NK-92 (cell line): ENCODE measurements around the gene TP73.

Source experiments
- DNase-seq: peaks from one replicate; lab custom pipeline; 2025; ENCODE audit not compliant: unreplicated experiment; lab: John Stamatoyannopoulos, UW

The TP73 gene

GRCh38 chr1:3685222-3685621 lies 32.9 kb downstream of the TP73 start:
- no peak for DNase-seq

DNA sequence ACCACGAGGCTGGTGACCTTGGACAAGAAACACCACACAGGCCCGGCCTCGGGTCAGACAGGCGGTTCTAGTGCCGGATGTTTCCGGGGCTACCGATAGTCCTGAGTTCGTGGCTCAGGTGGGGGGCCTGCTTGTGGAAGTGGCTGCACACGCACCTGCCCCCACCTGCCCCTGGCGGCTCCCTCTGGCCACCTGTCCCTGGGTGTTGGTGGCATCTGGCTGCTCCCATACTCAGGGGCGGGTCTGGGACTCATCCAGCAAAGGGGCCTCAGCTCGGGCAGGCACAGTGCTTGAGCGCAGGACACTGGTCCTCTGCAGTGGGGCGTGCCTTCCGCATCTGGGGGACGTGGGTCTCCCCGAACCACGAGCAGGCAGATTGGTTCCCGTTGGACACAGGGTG lies 33.6 kb downstream of the TP73 start:
- DNase-seq: no peak

DNA sequence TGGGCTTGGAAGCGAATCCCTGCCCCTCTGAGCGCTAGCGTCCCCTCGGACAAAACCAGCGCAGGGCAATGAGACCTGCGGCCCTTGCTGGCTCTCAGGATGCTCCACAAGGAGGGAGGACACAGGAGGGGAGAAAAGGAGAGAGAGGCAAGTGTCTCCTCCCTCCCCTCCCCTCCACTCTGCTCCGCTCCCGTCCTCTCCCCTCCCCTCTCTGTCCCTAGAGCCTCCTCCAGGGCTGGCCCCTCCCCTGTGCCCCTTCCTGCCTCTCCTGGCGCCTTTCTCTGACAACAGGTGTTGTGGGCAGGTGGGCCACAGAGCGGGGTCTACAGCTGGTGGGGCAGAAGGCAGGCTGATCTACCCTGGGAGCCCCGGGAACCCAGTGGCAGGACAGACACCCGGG lies 35.2 kb downstream of the TP73 start:
- DNase-seq: no peak

DNA sequence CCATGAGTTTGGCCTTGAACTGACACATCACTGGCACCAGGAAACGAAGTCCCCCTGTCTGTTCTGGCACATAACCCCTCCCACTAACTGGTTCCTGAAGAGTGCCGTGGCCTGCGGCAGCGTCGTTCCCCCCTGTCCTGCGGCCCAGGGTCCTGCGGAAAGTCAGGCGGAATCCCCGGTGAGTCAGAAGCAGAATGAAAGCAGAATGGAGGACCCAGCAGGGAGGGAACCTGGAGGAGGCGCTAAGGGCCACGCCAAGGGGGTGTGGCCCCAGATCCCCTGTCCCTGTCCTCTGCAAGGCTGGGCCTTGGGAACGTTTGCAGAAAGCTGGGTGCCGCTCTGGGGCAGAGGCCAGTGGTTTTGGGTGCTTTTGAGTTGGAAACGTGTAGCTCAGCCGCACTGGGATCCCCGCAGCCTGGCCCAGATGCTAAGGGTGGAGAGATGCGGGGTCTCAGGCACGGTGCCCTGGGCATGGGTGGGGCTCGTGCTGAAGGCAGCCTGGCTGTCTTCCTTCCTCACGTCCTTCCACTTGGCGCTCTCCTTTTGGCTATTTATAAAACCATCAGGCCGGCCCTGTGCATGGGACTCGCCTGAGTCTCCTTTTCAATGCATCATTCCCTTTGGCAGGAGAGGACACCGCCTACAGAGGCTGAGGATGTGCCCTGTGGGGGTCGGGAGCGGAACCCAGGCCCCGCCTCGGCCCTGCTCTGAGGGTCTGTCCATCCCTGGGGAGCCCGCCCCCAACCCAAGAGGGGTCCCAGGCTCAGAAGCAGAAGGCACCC lies 36.2 kb downstream of the TP73 start:
- DNase-seq: no peak

GRCh38 chr1:3689138-3689750 lies 36.9 kb downstream of the TP73 start:
- no peak for DNase-seq

DNA sequence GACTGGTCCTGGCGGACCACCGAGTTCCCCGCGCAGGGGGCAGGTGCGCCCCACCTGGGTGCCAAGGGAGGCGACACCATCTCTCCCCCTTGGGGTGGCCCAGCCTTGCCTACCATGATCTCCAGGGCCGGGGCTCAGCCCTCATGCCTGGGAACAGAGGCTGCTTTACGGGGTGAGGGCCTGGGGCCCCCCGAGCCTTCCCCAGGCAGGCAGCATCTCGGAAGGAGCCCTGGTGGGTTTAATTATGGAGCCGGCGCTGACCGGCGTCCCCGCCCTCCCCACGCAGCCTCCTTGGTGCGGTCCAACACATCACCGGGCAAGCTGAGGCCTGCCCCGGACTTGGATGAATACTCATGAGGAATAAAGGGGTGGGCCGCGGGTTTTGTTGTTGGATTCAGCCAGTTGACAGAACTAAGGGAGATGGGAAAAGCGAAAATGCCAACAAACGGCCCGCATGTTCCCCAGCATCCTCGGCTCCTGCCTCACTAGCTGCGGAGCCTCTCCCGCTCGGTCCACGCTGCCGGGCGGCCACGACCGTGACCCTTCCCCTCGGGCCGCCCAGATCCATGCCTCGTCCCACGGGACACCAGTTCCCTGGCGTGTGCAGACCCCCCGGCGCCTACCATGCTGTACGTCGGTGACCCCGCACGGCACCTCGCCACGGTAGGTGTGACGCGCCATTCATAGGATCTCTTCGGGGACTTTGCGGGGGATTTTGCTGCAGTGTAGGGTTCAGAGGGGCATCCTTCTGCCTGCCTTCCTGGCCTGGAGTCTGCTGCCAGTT lies 38.2 kb downstream of the TP73 start:
- no peak for DNase-seq

- no peak for DNase-seq
Observed at GRCh38 chr1:3691421-3692204, 39.3 kb downstream of the TP73 start.

DNA sequence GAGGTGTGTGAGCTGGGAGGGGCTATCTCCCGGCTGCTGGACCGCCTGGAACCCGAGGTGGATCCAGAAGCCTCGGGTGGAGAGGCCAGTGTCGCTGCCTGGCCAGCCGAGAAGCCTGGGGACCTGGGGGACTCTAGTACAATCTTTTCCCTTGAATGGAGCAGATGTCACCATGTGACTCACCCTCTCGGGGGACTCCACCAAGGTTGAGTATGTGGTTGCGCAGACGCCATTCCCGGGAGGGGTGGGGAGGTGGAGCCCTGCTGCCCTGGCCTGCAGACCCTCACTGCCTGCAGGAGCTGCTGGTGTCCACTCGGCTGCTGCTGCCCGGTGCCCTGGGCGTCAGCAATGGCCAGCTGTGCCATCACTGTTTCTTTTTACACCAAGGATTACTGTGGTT lies 40.3 kb downstream of the TP73 start:
- DNase-seq: no peak

DNA sequence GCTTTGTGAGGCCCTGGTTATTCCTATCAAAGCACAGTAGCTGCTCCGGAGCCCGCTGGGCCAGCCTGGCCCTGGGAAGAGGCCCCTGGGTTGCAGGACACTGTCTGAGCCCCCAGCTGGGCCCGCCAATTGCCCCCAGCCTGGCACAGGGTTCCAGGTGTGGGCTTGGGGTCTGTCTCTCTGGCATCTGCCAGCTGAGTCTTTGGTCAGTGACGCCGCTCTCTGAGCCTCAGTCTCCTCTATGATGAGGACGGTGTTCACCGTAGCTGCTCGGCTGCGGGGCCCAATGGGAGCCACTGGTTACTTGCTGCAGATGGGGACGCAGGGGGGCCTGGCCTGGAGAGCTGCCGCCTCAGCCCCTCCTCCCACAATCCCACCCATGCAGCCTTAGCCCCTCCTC lies 41.0 kb downstream of the TP73 start:
- no peak for DNase-seq

DNA sequence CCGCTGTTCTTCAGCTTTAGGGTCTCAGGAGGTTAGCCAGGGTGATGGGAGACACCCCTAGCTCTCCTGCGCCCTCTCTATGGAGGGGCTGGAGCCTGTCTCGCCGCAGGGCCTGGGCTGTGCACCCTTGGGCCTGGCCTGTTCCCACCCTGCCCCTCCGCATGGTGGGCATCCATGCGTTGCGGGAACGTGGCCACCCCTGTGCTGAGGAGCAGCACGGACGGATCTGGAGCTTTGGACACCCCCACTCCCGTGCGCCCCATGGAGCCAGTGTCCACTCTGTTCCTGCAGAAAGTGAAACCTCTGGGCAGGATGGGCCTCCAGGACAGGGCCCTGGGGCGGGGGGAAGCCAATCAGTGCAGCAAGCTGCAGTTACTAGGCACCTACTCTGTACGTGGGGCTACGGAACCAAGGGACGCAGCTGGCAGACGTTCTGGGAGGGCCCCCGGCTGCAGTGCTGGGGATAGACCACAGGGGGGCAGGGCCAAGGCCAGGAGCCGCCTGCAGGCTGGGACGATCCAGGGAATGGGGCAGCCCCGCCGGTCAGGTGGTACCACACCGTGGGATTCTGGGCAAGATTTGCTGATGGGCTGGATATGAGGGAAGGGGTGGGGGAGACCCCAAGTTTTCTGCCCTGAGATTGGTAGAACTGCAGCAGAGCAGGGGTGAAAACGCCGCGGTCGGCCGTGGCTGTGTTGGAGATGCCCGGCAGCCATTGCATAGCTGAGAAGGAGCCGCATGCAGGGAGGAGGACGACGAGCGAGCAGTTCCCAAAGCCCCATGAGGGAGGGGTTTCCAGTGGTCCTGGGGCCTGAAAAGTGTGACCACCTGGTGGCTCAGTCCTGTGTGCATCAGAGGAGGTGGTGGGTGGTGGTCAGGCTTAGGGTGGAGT lies 43.3 kb downstream of the TP73 start:
- DNase-seq: no peak

DNA sequence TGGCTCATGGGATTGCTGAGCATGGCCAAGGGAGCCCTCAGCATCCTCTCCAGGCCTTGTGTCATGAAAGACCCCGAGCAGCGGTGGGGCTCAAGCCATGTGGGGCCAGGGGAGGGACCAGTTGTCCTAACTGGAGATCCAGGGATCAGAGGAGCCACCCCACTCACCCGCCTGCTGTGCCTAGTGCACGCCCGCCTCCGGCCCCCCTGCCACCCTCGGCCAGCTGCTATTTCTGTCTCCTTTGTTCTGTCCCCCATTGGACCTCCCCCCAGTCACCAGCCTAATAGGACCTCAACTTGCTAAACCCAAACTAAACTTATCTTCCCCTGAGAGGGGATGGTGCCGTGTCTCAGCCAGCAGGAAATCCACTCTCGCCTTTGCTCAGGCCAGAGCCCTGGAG lies 44.4 kb downstream of the TP73 start:
- no peak for DNase-seq

- DNase-seq: no peak
Observed at GRCh38 chr1:3697104-3697503, 44.8 kb downstream of the TP73 start.

- no peak for DNase-seq
Observed at GRCh38 chr1:3697810-3698209, 45.5 kb downstream of the TP73 start.

DNA sequence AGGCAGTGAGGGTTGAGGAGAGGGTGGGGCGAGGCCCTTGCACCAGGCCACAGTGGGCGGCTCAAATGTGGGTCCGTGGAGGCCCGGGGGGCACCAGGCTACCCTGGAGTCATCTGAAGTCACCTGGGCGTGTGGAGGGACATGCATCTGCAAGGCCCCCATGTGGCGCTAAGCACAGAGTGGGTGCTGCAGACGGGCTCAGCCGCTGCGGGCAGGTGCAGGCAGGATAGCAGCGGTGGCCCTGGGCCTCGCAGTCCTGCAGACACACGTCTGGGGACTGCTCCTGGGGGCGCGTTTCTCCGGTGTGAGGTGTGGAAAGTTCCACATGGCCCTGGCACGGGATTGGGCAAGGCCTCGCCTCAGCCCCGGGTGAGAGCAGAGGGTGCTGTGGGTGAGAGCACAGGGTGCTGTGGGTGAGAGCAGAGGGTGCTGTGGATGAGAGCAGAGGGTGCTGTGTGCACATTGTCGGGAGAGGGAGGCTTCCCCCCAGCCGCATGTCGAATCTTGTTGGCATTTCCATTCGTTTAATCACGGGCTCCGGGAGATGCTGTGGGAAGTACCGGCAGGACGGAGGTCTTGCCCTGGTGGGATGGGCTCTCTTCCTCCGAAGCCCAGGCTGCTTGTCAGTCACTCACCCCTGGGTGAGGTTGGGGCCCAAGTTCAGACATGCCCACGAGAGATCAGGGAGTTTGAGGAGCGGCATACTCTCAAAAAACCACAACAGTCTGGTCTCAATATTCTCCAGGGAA lies 46.5 kb downstream of the TP73 start:
- DNase-seq: no peak

GRCh38 chr1:3699596-3699995 lies 47.3 kb downstream of the TP73 start:
- DNase-seq: no peak

DNA sequence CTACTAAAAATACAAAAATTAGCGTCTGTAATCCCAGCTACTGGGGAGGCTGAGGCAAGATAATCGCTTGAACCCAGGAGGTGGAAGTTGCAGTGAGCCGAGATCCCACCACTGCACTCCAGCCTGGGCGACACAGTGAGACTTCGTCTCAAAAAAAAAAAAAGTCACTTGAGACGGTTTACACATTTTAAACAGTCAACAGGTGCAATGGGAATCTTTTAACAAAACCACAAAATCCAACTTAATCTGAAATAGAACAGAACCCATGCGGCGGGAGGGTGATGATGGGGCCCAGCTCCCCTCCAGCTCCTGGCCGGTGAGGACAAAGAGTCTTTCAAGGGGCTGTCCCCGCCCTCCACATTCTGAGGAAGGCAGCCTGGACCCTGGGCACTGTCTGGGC lies 48.3 kb downstream of the TP73 start:
- no peak for DNase-seq

- DNase-seq: no peak
Observed at GRCh38 chr1:3702528-3702927, 50.2 kb downstream of the TP73 start.

GRCh38 chr1:3702990-3703728 lies 50.8 kb downstream of the TP73 start:
- no peak for DNase-seq

DNA sequence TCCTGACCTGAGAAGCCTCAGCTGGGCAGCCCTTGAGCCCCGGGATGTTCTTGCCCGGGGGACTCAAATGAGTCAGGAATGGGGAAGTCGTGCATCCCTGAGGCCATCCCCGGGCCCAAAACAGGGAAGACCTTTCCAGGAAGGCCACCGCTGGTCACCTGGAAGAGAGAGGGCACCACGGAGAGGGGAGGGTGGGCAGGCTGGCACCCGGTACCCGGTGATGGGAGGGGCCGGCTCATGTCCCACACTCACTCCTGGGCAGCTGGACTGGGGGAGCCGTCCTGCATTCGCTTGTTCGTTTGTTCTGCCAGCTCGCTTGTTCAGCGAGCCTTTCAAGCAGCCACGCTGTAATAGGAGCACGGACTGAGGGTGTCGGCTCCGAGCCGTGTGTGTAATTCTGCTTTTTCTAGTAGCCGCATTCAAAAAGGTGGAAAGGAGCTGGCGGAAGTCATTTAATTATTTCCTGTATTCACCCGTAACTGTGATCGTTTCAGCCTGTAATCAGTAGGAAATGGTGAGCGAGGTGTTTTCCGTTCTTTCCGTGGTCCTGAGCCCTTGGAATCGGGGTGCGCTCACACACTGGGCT lies 51.6 kb downstream of the TP73 start:
- DNase-seq: no peak
